HG03442 (cell line): ENCODE measurements around the gene IDH2.
"Not testable (repeated sequence)": the region's sequence is repeated elsewhere in the genome, so short reads cannot be mapped to it uniquely, and the experiment has no call there.

Experiments
- ATAC-seq: cut with Tn5 transposase; IDR thresholded peaks from one replicate; pipeline ENCODE4 v1.9.1; 2021; ENCODE audit warnings: mild to moderate bottlenecking, moderate library complexity; ENCODE audit not compliant: unreplicated experiment

The IDH2 gene

GRCh38 chr15:90085565-90085964 lies 16.7 kb downstream of the IDH2 start:
- ATAC-seq: no peak

GRCh38 chr15:90084876-90085423 lies 17.3 kb downstream of the IDH2 start:
- ATAC-seq: no peak

GRCh38 chr15:90083954-90084607 lies 18.2 kb downstream of the IDH2 start:
- ATAC-seq: no peak

GRCh38 chr15:90083419-90083818 lies 18.8 kb downstream of the IDH2 start:
- ATAC-seq: no peak

- ATAC-seq: no peak
Measured at GRCh38 chr15:90082140-90082715, 20.0 kb downstream of the IDH2 start.

GRCh38 chr15:90080818-90081393 lies 21.4 kb downstream of the IDH2 start:
- no peak for ATAC-seq

- ATAC-seq: no peak
Measured at GRCh38 chr15:90080458-90080755, 21.9 kb downstream of the IDH2 start.

- ATAC-seq: no peak
Measured at GRCh38 chr15:90079619-90080457, 22.4 kb downstream of the IDH2 start.

- ATAC-seq: no peak
Measured at GRCh38 chr15:90078965-90079364, 23.3 kb downstream of the IDH2 start.

- ATAC-seq: no peak
Measured at GRCh38 chr15:90076716-90077115, 25.6 kb downstream of the IDH2 start.

- ATAC-seq: no peak
Measured at GRCh38 chr15:90075420-90076289, 26.6 kb downstream of the IDH2 start.

- no peak for ATAC-seq
Measured at GRCh38 chr15:90074916-90075315, 27.4 kb downstream of the IDH2 start.

- no peak for ATAC-seq
Measured at GRCh38 chr15:90074023-90074422, 28.2 kb downstream of the IDH2 start.

GRCh38 chr15:90072978-90073640 lies 29.2 kb downstream of the IDH2 start:
- no peak for ATAC-seq

- ATAC-seq: peak; percentile 55
Measured at GRCh38 chr15:90071220-90071807, 31.0 kb downstream of the IDH2 start.

GRCh38 chr15:90070623-90071022 lies 31.6 kb downstream of the IDH2 start:
- not testable (repeated sequence) for ATAC-seq

- no peak for ATAC-seq
Measured at GRCh38 chr15:90067953-90068606, 34.2 kb downstream of the IDH2 start.

GRCh38 chr15:90067181-90067952 lies 34.9 kb downstream of the IDH2 start:
- ATAC-seq: no peak
